GM12891 (cell line): ENCODE data around the gene CPED1.

Source experiments
- PAX5 ChIP-seq: IDR thresholded peaks from 2 replicates; pipeline ENCODE4 v1.6.1; 2011; ENCODE audit warnings: low read length, moderate library complexity, mild to moderate bottlenecking; ENCODE audit not compliant: insufficient read depth, severe bottlenecking
- POLR2A ChIP-seq: IDR thresholded peaks from 2 replicates; pipeline ENCODE4 v1.6.1; 2011; ENCODE audit warnings: low read depth, low read length, control low read depth
- POLR2AphosphoS5 ChIP-seq: IDR thresholded peaks from 2 replicates; pipeline ENCODE4 v1.6.1; 2011; ENCODE audit warnings: low read depth, low read length, control low read depth
- POU2F2 ChIP-seq: IDR thresholded peaks from 2 replicates; pipeline ENCODE4 v1.6.1; 2011; ENCODE audit warnings: low read depth, mild to moderate bottlenecking, control low read depth, low read length, moderate library complexity
- SPI1 ChIP-seq: IDR thresholded peaks from 2 replicates; pipeline ENCODE4 v1.6.1; 2011; ENCODE audit warnings: low read depth, low read length, control low read depth
- TAF1 ChIP-seq: IDR thresholded peaks from 2 replicates; pipeline ENCODE4 v1.6.1; 2011; ENCODE audit warnings: low read depth, low read length, control low read depth

DNA sequence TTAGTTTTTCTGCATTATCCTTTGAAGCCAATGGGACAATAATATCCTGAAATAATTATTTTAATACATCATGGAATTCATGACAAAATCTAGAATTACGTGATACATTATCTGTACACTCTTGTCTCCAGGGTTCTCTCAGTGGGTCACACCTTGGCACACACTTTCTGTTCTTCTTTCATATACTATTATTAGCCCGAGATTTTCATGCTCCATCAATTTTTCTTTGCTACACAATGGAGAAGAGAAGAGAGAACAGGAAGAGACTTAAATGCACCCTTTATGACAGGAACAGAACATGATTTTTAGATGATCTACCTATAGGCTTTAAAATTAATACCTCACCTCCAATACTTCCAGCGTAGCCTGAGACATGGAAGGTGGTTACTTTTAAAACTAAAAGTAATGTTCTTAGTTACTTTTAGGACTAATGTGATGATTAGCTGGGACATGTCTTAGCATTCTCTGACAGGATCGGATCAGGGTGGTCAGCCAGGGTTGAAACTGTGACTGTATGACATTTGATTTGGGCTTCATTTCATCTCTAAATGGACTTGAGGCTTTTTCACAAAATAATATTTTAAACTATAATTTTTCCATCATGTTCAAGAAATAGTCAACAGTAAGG is 192.0 kb downstream of the CPED1 start:
- TF ChIP-seq POLR2A (no peak), POLR2AphosphoS5 (no peak), TAF1 (no peak), POU2F2 (no peak), SPI1 (peak; percentile 88), PAX5 (peak; percentile 66)
